NCI-H2171 (cell line): ENCODE results near the gene TTLL10.
A peak's percentile ranks its signal among the peaks of the same experiment; 100 is the strongest.

Experiments used
- DNase-seq: peaks from one replicate; lab custom pipeline; 2025; lab: John Stamatoyannopoulos, UW

Gene TTLL10

DNA sequence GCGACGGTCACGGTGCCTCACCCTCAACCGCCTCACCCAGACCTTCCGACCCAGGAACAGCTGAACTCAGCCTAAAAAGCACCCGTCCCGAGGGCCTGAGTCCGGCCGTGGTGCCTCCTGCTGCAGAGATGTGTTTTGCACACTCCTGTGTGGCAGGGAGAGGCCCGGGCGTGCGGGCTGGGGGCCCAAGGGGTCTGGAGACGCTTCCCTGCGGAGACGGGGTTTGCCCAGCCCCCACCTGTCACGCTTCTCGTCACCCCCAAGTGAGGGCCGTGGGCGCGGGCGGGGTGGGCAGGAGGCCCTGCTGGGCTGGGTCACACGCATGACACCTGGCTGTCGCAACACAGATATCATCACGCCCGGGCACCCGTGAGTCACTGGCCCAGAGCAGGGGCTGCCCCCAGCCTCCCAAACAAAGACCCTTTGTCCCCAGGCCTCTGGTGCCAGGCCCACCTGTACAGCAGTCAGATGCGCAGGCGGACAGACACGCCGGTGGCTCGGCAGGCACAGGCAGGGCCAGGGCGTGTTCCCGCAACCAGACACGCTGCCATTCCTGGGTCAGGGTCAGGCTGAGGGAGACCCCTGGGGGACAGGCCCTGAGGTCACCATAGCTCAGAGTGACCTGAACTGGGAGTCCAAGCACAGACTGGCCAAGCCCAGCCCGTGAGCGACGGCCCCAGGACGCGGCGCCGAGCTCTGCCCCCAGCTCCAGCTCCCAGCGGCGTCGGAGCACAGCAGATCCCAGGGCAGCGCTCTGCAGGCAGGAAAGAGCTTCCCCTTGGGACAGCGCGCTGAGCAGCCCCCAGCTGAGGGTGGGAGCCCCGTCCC, 64.4 kb downstream of the TTLL10 start:
- DNase-seq: no peak

DNA sequence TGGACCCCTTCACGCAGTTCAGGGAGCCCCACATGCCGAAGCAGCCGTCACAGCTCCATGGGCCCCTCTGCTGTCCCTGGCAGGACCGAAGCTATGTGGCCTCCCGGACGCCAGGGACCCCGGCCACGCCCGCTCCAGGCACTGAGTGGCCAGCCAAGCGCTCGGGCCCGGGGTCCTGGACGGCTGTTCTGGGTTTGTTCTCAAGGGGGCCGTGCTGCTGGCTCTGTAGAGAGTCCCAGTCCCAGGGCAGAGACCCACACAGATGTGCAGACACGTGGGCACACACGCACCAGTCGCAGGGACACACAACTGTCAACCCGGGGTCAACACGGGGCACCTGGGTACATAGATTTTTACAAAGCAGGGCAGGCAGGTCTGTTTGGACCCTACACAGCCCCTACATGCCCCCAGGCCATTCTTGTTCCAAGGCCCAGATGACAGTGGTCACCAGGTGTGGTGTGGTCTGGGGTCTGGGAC, 65.1 kb downstream of the TTLL10 start:
- no peak for DNase-seq

DNA sequence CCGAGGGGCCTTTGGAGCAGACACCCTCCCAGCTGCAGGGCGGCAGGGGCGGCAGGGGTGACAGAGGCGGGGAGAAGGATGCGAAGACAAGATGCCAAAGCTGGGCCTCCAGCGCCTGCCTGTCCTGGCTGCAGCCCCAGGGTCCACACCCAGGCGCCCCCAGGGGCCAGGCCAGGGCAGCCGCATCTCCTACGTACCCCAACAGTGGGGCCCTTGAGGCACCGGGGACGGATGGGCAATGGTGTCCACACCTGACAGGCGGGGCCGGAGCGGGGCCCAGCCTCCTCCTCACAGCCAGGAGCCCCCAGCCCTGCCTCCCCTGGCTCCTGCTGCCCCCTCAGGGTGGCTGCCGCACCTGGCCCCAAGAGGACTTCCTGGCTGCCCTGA, 65.5 kb downstream of the TTLL10 start:
- no peak for DNase-seq

DNA sequence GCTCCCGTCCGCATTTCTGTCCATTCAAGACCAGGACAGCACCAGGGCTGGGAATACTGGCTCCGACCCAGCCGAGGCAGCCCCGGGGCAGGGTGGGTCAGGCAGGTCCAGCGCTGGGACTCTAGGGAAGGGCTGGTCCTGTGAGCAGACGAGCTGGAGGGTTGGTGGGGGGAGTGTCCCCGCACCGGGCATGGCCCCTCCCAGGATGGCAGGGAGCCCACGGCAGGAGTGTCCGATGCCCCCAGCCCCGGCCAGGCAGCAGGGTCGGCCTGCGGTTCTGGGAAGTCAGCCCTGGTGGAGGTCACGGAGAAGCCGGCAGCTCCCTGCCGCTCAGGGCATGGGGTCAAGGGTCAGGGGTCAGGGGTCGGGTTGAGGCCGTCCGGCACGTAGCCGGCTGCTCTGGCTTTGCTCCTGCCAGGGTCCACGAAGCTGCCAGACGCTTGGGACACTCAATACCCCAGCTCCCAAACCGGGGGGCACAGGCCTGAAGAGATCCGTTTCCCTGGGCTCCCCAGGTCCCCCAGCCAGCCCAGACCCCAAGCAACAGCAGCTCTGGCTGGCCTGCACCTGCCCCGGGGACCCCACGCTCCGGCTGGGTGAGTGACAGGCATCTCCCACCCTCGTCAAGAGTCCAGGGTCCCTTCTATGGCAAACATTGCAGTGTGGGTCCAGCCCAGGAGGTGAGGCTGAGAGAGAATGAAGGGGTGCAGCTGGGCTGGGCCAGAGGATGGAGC, 66.1 kb downstream of the TTLL10 start:
- no peak for DNase-seq

DNA sequence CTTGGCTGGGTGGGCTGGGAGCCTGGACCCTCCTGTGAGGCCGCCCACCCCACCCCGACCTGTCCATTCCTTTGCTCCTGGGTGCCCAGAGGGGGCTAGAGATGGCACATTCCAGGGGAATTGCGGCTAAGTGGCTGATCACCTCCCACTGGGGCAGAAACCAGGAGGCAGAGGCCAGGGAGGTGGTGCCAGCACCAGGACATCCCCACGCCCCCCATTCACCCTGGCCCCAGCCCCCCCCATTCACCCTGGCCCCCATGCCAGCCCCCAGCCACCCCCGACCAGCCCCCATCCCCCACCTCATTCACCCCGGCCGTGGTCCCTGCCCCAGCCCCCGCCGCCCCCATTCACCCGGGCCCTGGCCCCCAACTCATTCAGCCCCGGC, 66.7 kb downstream of the TTLL10 start:
- no peak for DNase-seq

DNA sequence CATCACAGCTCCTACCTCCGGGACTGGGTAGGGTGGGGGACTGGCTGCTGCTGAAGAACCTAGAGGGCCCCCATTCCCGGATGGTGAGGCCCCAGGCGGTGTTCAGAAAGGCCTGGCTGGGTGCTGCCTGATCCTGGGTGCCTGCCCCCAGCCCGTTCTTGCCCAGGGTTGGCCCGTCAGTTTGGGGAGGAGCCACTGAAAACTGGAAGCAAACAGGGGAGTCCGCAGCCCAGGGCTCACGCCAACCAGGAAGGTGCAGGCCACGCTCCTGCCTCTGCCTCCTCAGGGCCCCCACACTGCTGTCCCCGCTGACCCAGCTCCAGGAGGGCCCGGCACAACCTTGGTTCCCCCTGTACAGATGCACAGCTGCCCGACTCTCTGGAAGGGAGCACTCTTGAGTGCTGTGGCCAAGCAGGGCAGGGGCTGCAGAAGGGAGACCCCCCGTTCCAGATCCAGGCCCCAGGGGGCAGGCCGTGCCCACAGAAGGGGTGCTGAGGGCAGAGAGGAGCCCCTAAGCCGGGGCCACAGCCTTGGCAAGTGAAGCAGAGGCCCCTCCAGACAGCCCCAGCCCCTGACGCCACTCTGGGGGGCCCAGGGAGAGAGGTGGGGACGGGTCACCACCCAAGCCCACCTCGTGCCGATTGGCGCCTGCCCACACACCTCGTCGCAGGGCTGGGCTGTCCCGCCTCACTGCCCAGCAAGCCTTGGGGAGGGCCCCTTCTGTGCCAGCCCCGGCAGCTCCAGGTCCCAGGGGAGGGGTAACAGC, 67.3 kb downstream of the TTLL10 start:
- DNase-seq: peak; percentile 21

DNA sequence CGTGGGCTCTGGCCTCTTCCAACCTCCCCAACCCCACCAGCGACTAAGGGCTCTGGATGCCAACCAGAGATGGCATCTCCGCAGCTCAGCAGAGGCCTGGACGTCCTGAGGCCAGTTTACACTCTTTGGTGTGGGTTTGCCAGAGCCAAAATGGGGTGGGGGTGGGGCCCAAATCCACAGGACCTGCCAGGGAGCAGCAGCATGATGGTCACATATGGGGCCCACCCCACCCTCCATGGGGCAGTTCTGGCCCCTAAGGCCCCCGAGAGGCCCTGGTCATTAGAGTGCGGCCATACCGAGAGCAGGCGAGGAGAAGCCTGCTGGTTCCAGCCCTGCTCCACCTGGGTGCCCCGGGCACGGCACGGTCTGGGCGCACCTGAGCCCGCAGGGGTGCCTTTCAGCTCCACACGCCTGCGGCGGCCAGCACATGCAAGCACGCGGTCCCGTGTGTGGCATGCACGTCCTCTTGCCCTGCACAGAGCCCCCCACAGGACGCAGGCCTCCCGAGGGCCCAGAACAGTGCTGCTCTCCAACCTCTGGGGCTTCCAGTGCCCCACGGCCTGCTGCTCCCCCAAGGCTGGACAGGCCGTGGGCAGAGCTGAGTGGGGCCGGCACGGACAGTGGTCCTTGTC, 68.0 kb downstream of the TTLL10 start:
- no peak for DNase-seq

DNA sequence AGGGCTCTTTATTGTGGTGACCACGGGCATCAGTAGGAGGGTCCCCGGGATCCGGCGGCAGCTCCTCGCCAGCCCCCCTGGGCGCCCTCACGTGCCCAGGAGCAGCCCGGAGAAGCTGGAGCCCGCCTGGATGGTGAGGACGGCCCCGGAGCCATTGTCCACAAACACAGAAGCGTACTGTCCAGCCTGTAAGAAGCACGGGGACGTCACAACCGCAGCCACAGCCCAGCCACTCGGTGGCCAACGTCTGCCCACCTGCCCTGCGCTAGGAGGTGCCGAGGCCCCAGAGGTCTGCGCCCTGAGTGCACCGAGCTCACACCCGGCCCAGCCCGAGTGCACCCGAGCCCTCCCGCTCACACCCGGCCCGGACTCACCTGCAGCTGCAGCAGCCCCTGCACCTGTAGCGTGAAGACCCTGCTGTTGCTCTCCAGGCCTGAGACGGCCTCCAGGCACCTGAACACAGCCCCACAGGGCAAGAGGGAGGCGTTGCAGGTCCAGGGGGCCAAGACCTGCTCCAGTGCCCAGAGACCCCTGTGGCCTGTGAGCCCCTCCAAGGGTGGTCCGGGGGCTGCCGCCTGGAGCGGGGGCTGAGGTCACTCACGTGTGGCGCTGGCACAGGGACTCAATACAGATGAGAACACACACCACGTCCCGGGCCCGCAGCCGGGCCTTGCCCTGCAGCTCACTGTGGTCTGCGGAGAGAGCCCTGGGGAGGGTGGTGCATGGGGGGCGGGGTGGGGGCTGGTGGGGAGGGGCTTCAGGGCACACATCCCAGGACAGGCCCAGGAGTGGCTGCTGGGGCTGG, 69.0 kb downstream of the TTLL10 start:
- no peak for DNase-seq

DNA sequence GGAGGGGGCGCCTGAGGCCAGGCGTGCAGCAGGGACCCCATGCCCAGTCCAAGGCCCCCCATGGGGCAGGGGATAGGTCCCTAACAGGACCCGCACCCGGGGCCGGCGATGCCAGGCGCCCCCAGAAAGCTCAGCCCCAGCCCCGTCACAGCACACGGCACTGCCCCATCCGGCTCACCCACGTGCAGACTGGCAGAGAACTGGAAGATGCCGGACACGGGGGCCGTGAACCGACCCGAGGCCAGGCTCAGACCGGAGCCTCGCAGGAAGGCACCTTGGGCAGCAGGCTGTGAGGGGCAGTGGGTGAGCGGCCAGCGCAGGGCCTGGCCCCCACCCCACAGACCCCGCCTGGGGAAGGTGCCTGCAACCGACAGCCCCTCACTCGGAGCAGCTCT, 69.6 kb downstream of the TTLL10 start:
- no peak for DNase-seq

DNA sequence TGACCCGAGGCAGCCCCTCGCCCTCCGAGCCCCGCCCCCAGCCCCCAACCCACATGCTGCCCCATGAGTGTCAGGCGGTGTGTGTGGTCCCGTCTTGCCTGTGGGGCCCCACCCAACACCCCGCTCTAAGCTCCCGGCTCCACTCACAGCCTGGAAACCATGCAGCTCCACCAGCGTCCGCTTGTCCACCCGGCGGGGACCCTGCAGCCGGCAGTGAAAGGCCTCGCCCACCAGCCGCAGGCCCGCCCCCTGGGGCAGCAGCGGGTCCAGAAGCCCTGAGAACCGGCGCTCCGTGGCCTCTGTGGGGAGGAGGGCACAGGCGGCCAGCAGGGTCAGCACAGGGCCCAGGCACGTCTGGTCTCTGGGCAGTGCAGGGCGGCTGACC, 70.1 kb downstream of the TTLL10 start:
- DNase-seq: no peak

DNA sequence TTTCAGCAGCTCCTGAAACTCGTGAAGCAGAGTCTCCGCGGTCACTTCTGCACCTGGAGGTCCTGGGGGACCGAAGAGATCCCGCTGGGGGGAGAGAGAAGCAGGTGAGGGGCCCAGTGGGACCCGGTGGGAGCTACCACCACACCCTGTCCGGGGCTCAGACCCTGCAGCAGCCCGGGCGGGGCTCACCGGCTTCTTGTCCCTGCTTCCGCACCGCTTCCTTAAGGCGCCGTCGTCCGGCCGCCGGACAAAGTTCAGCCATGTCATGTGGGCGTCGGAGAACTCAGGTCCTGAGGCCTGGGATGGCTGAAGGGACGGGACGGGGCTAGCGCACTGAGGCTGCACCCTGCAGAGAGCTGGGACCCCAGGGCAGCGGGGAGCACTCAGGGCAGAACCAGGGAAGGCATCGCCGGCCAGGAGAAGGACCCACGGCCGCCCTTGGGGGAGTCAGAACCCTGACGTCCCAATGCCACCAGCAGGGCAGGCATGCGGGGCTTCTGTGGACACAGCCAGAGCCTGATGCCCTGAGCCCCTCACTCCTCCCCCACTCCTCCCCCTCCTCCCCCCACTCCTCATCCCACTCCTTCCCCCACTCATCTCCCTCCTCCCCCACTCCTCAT, 70.6 kb downstream of the TTLL10 start:
- DNase-seq: no peak

DNA sequence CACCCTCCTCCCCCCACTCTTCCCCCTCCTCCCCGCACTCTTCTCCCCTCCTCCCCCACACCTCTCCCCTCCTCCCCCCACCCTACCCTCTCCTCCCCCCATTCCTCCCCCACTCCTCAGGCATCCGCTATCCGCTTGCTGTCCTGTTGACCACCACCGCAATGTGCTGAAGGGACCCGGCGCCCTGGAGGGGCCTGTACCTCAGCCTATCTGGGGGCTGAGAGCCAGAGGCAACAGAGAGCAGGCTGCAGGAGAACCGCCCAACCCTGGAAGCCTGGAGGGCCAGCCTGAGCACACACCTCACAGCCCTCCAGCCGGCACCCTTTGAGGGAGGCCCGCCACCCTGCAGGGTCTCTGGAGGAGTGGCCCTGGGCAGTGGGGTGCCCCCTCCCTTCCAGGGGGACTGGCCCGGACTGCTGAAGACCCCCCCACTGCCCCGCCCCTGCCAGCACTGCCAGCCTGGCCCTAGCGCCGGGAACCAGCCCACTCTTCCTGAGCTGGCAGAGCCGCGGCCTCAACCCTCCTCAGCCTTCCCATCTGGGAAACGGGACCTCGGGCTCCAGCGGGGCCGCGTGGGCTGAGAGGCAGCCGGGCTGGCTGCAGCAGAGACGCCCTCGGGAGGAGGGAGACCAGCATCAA, 71.6 kb downstream of the TTLL10 start:
- DNase-seq: no peak

DNA sequence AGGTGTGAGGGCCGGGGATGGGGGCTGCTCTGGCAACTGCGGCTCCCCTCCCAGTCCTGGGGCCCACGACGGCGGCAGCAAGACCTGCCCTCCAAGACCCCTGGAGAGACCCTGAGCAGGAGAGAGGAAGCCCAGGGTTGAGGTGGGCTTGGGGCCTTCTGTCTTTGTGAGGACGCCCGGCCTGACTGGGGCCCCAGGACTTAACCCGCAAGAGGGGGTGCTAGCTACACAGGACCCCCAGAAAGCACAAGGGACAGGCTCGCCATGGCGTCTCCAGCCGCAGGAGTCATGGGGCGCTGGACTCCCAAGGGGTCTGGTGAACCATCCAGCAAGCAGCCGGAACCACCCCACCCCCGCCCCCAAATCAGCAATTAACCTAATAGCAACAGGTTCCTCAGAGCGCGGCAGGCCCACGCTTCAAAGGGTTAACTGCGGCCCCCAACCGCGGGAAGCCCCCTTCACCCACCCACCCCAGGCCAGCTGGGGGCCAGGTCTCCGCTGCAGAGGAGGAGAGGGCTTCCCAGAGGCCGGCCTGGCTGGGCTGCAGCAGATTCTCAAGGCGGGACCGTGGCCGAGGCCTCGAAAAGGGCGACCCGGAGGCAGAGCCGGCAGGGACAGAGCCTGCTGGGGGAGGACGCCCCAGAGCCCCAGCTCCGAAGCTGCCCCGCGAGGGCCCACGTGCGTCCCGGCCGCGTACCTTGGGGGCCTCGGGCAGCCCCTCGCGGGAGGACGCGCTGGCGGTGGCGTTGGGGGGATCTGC, 72.3 kb downstream of the TTLL10 start:
- DNase-seq: no peak

DNA sequence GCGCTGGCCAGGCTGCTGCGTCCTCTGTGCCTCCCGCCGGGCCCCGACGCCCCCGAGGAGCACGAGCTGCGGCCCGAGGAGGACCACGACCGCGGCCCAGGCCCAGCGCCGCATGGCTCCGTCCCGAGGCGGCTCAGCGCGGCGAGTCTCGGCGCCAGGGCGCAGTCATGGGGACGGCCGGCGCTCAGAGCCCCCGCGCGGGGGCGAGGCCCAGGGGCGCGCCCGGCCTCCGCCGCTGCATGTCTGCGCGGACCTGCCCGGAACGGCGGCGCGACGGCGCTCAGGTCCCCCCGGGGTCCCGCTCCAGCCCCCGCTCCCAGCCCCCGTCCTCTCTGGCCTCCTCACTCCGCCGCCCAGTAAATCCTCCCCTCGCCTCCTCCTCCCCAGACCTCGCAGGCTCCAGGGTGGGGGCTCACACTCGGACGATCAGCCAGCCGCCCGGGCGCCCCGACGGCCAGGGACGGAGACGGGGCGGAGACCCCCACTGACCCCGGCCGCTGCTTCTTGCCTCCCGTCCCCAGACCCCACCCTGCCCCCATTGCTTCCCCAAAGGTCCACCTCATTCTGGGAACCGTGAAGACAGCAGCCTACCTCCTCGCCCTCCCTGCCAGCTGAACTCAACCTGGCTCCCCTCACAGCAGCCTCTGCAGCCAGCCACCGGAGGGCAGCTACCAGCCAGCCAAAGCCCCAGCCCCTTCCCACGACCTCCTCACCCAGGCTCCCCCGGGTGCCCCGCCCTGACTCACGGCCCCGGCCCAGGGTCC, 73.1 kb downstream of the TTLL10 start, which contains the start of gene C1QTNF12:
TSS of gene C1QTNF12 (minus strand) at position 146 of the 764 bp plus-strand sequence. CDS start at position 114, 32 bp downstream.
- DNase-seq: no peak

DNA sequence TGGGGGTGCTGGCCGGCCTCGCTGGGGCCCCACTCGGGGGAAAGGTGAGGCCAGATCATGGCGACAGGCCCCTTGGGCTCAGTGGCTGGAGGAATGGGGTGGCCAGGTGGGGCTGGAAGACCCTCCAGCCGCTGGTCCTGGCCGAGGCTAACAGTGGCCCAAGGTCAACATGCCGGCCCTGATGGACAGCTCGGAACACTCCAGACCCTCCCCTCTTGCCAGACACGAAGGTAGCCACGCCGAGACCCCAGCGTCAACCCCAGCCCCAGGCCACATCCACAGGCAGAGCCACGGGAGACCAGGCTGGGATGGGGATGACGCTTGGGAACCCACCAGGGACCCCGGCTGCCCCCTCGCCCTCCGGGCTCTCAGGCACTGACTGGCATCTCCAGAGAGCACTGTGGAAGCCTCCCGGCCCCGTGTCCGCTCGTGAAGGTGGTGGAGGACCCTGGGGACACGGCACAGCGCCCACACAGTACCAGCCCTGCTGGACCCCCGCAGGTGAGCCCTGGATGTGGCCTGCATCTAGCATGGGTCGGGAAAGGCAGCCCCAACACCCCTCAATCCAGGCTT, 73.7 kb downstream of the TTLL10 start:
- DNase-seq: no peak
